CD4-positive, alpha-beta T cell treated with Interleukin-4 for 1 hour (primary cell): ENCODE results near the gene TTLL8.

ENCODE experiments used
- DNase-seq, 2 donors: peaks; one replicate each; pipeline ENCODE4 v3.0.0-alpha.2; 2020 to 2022

Gene TTLL8

GRCh38 chr22:50082961-50083461, 24.9 kb upstream of the TTLL8 start:
- DNase-seq: no peak

GRCh38 chr22:50082197-50082715, 24.2 kb upstream of the TTLL8 start:
- no peak for DNase-seq

GRCh38 chr22:50081426-50082196, 23.5 kb upstream of the TTLL8 start:
- no peak for DNase-seq

- no peak for DNase-seq
Measured at GRCh38 chr22:50080077-50080465, 22.0 kb upstream of the TTLL8 start.

GRCh38 chr22:50078761-50079160, 20.7 kb upstream of the TTLL8 start:
- no peak for DNase-seq

DNA sequence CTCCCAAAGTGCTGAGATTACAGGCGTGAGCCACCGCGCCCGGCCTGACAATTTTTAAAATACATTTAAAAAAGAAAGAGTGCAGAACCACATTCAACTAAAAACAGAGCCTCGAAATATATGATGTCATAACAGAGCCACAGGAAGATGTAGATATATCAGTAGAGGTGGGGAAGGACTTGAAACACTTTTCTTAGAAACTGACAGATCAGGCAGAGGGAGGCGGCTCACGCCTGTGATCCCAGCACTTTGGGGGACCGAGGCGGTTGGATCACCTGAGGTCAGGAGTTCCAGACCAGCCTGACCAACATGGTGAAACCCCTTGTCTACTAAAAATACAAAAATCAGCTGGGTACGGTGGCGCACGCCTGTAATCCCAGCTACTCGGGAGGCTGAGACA, 20.1 kb upstream of the TTLL8 start:
- no peak for DNase-seq

GRCh38 chr22:50076646-50077535, 18.8 kb upstream of the TTLL8 start:
- no peak for DNase-seq

DNA sequence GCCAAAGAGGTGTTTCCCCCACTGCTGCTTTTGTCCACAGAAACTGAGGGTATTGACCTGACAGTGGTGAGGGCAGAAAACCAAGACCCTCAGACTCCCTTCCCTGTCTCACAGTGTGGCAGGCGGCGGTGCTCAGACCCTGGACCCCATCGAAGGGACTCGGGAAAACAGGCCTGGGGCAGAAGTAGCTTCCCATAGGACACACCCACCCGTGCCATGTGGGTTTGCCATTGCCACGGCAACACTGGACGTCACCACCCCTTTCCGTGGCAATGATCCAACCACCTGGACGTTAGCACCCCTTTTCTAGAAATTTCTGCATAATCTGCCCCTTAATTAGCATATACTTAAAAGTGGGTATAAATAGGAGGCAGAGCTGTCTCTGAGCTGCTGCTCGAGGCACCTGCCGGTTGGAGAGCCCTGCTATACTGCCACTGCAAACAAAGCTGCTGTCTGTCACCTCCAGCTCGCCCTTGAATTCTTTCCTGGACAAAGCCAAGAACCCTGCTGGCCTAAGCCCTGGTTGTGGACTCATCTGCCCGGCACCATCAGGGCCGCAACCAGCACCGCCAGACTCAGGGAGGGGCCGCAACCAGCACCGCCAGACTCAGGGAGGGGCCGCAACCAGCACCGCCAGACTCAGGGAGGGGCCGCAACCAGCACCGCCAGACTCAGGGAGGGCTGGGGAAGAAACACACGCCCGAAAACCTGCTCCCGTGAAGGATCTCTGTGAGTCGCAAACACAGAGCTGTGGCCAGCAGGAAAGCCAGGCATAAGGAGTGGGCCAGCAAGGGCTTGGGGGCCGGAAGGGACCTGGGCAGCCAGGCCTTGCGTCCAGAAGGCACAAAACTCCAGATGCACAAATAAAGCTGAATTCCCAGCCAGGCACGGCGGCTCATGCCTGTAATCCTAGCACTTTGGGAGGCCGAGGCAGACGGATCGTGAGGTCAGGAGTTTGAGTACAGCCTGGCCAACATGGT, 16.7 kb upstream of the TTLL8 start:
- DNase-seq: no peak

- DNase-seq: no peak
Measured at GRCh38 chr22:50074056-50074455, 16.0 kb upstream of the TTLL8 start.

GRCh38 chr22:50072714-50073538, 14.8 kb upstream of the TTLL8 start:
- DNase-seq: no peak

- no peak for DNase-seq
Measured at GRCh38 chr22:50072167-50072555, 14.1 kb upstream of the TTLL8 start.

DNA sequence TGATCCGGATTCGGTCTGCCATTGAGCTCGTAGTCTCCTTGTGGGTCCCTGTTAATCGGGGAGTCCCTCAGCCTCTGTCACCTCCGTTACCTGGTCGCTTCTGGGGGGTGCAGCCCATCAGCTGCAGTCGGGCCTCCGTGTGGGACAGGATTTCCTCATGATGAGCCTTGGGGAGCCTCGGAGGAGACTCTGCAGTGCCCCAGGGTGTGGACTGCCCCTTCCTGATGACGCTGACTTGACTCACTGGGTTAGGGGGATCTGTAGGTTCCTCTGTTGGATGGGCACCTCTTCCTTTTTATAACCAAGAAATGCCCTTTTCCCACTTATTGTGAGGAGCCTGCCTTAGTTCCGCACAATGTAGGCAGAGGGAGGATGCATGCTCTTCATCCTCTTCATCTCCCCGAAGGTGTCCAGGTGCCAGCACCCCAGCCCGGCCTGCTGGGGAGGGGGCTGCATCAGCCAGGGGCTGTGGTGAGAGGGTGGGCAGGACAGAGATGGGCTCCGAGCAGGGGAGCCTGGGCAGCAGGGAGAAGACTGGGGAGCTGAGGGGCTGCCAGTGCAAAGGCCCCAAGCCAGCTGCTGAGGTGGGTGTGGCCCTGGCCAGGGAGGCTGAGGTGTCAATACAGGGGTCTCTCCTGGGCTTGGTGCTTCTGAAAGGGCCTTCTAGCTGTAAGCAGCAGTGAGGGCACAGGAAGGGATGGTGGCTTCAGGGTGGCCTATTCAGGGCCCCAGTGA, 13.5 kb upstream of the TTLL8 start:
- DNase-seq: no peak

- no peak for DNase-seq
Measured at GRCh38 chr22:50070366-50070765, 12.3 kb upstream of the TTLL8 start.

DNA sequence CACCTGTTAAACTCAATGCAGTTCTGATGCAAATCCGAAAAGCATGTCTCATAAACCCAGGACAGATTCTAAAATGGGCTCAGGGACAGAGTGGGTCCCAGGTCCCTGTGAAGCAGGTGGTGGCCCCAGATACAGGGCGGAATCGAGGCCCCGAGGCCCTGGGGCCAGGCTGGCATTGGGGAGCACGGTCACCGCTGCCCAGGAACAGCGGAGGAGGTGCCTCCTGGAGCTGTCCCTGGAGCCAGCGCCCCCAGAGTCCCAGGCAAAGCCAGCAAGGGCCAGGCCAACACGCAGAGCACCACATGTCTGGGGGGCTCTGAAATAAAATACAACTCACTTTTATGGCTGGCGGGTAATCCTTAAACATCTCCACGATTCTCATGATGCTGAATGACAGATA, 10.0 kb upstream of the TTLL8 start:
- no peak for DNase-seq

GRCh38 chr22:50067244-50067643, 9.1 kb upstream of the TTLL8 start:
- no peak for DNase-seq

DNA sequence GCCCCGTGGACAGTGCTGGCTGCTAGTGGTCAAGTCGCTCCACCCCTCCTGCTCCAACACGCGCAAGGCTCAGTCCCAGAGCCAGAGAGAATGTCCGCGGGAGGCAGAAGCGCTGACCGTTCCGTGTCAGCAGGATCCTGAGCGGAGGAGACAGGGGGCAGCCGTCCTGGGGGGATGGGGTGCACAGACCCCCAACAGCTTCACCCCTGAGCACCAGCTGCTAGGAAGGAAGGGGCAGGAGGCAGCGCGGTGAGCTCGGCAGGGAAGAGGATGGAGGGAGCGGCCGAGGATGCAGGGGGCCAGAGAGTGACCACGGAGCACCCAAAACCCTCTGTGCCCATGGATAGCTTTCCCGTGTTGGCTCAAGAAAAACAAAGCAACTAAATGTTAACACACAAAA, 6.4 kb upstream of the TTLL8 start:
- DNase-seq: no peak

- DNase-seq: no peak
Measured at GRCh38 chr22:50063589-50064393, 5.7 kb upstream of the TTLL8 start.

DNA sequence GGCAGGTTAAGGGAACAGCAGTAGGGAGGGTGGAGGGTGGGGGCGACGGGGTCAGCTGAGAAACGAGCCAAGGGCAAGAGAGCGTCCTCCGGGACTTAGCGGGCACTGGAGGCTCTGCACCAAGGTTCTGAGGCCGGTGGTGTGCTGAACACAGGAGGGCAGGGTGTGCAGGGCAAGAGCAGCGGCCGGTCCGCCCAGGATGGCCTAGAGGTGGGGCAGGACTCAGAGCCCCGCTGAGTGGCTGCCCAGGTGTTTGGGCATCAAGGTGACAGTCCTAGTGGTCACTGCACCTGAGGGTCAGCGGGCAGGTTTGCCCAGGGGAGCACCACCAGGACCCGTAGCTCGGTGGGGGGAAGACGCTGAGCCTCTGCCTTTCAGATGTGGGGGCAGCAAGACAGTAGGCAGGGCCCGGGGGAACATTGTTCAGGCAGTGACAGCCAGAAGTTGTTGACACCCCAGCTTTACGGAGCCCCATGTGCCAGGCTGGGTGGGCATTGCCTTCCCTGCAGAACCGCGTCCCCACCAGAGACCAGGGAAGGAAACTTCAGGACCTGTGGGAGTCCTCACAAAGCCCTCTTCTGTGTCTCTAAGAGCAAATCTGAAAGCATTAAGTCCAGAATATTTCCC, 4.5 kb upstream of the TTLL8 start:
- no peak for DNase-seq

- DNase-seq: no peak
Measured at GRCh38 chr22:50061824-50062355, 3.8 kb upstream of the TTLL8 start.
